ENCODE measurements around the gene PON3. TPM values are rescaled to one million over a fixed set of nuclear protein-coding genes. Genes with fewer than 3 reads are reported as not detected.

The PON3 gene
- total RNA-seq, 1 experiment from 2014 or later = not detected

DNA sequence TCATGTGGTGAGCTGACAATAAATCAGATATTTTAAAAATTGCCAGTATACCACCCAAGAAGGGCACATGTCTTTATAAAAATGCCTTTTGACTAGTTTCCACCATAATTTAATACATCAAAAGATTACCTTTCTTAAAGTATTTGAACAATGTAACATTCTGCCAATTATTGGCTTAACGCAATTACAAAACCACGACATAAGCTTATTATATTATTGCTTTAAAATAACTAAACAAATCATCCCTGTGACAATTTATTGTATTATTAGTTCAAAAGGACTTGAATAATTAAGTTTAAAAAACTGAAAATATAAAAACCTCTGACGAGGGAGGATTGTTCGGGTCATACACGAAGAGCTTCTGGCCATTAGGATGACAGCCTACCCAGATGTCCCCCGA is 9.6 kb upstream of the PON3 start:
- H4K20me1 ChIP-seq (ENCODE audit: low read length) = no peaks in the 10 kb centered on the region
- H3K9me3 ChIP-seq (ENCODE audit: low read length) = no peaks in the 10 kb centered on the region
- H3K9ac ChIP-seq (ENCODE audit: low read length) = no peak overlapping the region
- H3K4me3 ChIP-seq (ENCODE audit: low read length) = no peak overlapping the region
- no TSS peak for BruUV-seq (replicated peaks)
- ChIA-PET POLR2A (ENCODE audit: unreplicated experiment) (no interaction called here), CTCF (no interaction called here)
- no peaks in the 10 kb centered on the region for H3K9me2 ChIP-seq (replicated peaks; ENCODE audit: low read length)
- peaks cover 9% of the 10 kb centered on the region; the same call in 1 of the 2 replicates for H3K36me3 ChIP-seq (ENCODE audit: low read depth, low read length)
- no peak overlapping the region for H3K27ac ChIP-seq (ENCODE audit: low read length)
- H3K27me3 ChIP-seq (ENCODE audit: low read length) = no peaks in the 10 kb centered on the region
- no peaks in the 10 kb centered on the region for H3K79me2 ChIP-seq (ENCODE audit: low read length)
- DNase-seq = no peak
- no peak for TF ChIP-seq EZH2phosphoT487 (IDR thresholded peaks at IDR 0.05; ENCODE audit: borderline replicate concordance, low read length)
- TF ChIP-seq EZH2 (IDR thresholded peaks at IDR 0.05; ENCODE audit: low read length, unreplicated experiment) = no peak
- TF ChIP-seq, protein P1, sequence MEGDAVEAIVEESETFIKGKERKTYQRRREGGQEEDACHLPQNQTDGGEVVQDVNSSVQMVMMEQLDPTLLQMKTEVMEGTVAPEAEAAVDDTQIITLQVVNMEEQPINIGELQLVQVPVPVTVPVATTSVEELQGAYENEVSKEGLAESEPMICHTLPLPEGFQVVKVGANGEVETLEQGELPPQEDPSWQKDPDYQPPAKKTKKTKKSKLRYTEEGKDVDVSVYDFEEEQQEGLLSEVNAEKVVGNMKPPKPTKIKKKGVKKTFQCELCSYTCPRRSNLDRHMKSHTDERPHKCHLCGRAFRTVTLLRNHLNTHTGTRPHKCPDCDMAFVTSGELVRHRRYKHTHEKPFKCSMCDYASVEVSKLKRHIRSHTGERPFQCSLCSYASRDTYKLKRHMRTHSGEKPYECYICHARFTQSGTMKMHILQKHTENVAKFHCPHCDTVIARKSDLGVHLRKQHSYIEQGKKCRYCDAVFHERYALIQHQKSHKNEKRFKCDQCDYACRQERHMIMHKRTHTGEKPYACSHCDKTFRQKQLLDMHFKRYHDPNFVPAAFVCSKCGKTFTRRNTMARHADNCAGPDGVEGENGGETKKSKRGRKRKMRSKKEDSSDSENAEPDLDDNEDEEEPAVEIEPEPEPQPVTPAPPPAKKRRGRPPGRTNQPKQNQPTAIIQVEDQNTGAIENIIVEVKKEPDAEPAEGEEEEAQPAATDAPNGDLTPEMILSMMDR (conservative IDR thresholded peaks at IDR 0.05; ENCODE audit: low read depth, low read length) = no peak
- no peaks in the 10 kb centered on the region for H3K4me1 ChIP-seq (ENCODE audit: insufficient read depth, low read length)
- intact Hi-C loops (cut with micrococcal nuclease) = no loop called here
- no peak for ATAC-seq
- H3K4me2 ChIP-seq (ENCODE audit: low read length) = no peak overlapping the region
- H3F3A ChIP-seq (ENCODE audit: low read length, unreplicated experiment) = no peaks in the 10 kb centered on the region
- H2AFZ ChIP-seq (ENCODE audit: low read length) = no peak overlapping the region

GRCh38 chr7:95405208-95405607 is 9.0 kb upstream of the PON3 start:
- BruUV-seq (replicated peaks) = TSS peak; percentile 43
- Histone ChIP-seq H3F3A (ENCODE audit: low read length, unreplicated experiment) (no peaks in the 10 kb centered on the region), H2AFZ (ENCODE audit: low read length) (no peak overlapping the region), H3K9ac (ENCODE audit: low read length) (no peak overlapping the region), H3K9me2 (replicated peaks; ENCODE audit: low read length) (no peaks in the 10 kb centered on the region), H3K27ac (ENCODE audit: low read length) (no peak overlapping the region), H3K9me3 (ENCODE audit: low read length) (no peaks in the 10 kb centered on the region), H3K79me2 (ENCODE audit: low read length) (no peaks in the 10 kb centered on the region), H3K27me3 (ENCODE audit: low read length) (no peaks in the 10 kb centered on the region), H3K4me2 (ENCODE audit: low read length) (no peak overlapping the region), H3K4me1 (ENCODE audit: insufficient read depth, low read length) (no peaks in the 10 kb centered on the region), H3K36me3 (ENCODE audit: low read depth, low read length) (peaks cover 9% of the 10 kb centered on the region; the same call in 1 of the 2 replicates), H3K4me3 (ENCODE audit: low read length) (no peak overlapping the region), H4K20me1 (ENCODE audit: low read length) (no peaks in the 10 kb centered on the region)
- intact Hi-C loops (cut with micrococcal nuclease) = no loop called here
- ATAC-seq = no peak
- POLR2A ChIA-PET (ENCODE audit: unreplicated experiment) = no interaction called here
- no peak for DNase-seq
- no peak for TF ChIP-seq EZH2phosphoT487 (IDR thresholded peaks at IDR 0.05; ENCODE audit: borderline replicate concordance, low read length)
- TF ChIP-seq, protein P1 (conservative IDR thresholded peaks at IDR 0.05; ENCODE audit: low read depth, low read length) = no peak
- TF ChIP-seq EZH2 (IDR thresholded peaks at IDR 0.05; ENCODE audit: low read length, unreplicated experiment) = no peak
- CTCF ChIA-PET = no interaction called here

DNA sequence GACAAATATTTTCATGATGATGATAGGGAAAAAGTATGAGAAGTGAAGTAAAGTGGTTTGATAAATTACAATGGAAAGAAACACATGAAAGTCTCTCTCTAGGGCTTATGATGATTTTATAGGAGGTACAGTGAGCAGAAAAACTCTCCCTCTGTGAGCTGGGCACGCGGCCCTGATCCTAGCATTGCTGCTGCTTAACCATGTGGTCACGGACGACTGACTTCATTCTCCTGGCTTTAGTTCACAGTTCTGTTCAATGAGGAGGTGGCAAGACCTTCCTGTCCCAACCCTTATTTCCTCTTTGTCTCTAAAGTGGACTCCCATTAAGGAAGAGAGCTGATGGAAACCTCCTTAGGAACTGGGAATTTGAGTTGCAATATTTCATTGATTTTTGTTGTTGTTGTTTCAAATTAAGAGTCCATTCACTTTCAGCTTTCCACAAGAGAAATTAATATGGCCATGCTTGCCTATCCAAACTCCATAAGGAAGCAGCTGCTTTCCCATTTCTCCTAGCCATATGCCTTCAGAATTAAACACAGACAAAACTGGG is 8.2 kb upstream of the PON3 start:
- Histone ChIP-seq H3K27me3 (ENCODE audit: low read length) (no peaks in the 10 kb centered on the region), H4K20me1 (ENCODE audit: low read length) (no peaks in the 10 kb centered on the region), H3K4me3 (ENCODE audit: low read length) (no peak overlapping the region), H3K27ac (ENCODE audit: low read length) (no peak overlapping the region), H3K4me2 (ENCODE audit: low read length) (no peak overlapping the region), H3F3A (ENCODE audit: low read length, unreplicated experiment) (no peaks in the 10 kb centered on the region), H3K9me2 (replicated peaks; ENCODE audit: low read length) (no peaks in the 10 kb centered on the region), H3K79me2 (ENCODE audit: low read length) (no peaks in the 10 kb centered on the region), H3K9me3 (ENCODE audit: low read length) (no peaks in the 10 kb centered on the region), H2AFZ (ENCODE audit: low read length) (no peak overlapping the region), H3K36me3 (ENCODE audit: low read depth, low read length) (peaks cover 7% of the 10 kb centered on the region; the same call in 1 of the 2 replicates), H3K9ac (ENCODE audit: low read length) (no peak overlapping the region), H3K4me1 (ENCODE audit: insufficient read depth, low read length) (no peaks in the 10 kb centered on the region)
- POLR2A ChIA-PET (ENCODE audit: unreplicated experiment) = no interaction called here
- DNase-seq (no peak), ATAC-seq (no peak)
- TF ChIP-seq EZH2phosphoT487 (IDR thresholded peaks at IDR 0.05; ENCODE audit: borderline replicate concordance, low read length) (no peak), EZH2 (IDR thresholded peaks at IDR 0.05; ENCODE audit: low read length, unreplicated experiment) (no peak)
- TF ChIP-seq, protein P1 (conservative IDR thresholded peaks at IDR 0.05; ENCODE audit: low read depth, low read length) = no peak
- BruUV-seq (replicated peaks) = no TSS peak
- CTCF ChIA-PET = no interaction called here
- intact Hi-C loops (cut with micrococcal nuclease) = no loop called here
